ENCODE data around the gene PPP1R13B.

PPP1R13B gene

GRCh38 chr14:103716091-103716801 is 131.1 kb downstream of the PPP1R13B start:
- peak overlapping the region; percentile 73 for H3K4me3 ChIP-seq (ENCODE audit: low read depth, low read length)

GRCh38 chr14:103715052-103716000 is 132.0 kb downstream of the PPP1R13B start, which contains the start of the genes XRCC3 and ZFYVE21:
TSS of gene XRCC3 (minus strand) at chr14:103715451. CDS start at chr14:103711087, 4,364 bp downstream.
TSS of gene ZFYVE21 (plus strand) at chr14:103715810. CDS start at chr14:103715842, 32 bp downstream.
- peak within 1 kb of the TSS; percentile 73 for H3K4me3 ChIP-seq (ENCODE audit: low read depth, low read length)

- peak overlapping the region; percentile 72 for H3K4me3 ChIP-seq (ENCODE audit: low read depth, low read length)
Measured at GRCh38 chr14:103714063-103714724, 133.2 kb downstream of the PPP1R13B start.

DNA sequence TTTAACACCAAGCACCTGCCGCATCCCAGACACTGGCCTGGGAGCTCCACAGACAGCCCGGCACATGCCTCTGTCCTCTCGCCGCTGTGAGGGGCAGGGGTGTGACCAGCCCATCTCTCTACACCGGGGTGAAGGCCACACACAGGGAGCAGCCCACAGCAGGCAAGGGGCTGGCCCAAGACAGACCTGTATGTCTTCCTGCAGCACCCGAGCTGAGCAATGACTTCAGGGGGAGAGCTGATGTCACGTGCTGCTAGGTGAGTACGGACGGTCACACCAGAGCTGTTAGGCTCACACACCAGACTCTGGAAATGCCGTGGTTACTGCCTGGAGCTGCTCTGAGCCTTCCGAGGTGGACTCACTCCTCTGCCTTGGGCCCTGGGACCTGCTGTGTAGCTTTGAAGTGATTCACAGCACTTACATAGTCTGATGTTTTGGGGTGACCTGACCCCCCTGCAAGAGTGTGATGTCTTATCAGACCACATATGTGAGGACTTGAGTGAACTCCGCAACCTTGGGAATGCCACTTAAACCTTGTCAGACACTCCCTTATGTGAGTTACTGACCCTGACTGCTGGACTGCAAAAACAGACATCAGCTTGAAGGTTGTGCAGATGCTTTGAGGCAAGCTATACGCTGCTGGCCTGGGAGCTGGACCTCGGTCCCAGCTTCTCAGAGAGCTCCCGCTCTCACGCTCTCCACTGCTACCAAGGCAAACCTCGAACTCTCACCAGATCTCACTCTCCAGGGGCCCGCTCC is 133.9 kb downstream of the PPP1R13B start:
- H3K4me3 ChIP-seq (ENCODE audit: low read depth, low read length): no peak overlapping the region

GRCh38 chr14:103712633-103713247 is 134.6 kb downstream of the PPP1R13B start:
- no peak overlapping the region for H3K4me3 ChIP-seq (ENCODE audit: low read depth, low read length)

DNA sequence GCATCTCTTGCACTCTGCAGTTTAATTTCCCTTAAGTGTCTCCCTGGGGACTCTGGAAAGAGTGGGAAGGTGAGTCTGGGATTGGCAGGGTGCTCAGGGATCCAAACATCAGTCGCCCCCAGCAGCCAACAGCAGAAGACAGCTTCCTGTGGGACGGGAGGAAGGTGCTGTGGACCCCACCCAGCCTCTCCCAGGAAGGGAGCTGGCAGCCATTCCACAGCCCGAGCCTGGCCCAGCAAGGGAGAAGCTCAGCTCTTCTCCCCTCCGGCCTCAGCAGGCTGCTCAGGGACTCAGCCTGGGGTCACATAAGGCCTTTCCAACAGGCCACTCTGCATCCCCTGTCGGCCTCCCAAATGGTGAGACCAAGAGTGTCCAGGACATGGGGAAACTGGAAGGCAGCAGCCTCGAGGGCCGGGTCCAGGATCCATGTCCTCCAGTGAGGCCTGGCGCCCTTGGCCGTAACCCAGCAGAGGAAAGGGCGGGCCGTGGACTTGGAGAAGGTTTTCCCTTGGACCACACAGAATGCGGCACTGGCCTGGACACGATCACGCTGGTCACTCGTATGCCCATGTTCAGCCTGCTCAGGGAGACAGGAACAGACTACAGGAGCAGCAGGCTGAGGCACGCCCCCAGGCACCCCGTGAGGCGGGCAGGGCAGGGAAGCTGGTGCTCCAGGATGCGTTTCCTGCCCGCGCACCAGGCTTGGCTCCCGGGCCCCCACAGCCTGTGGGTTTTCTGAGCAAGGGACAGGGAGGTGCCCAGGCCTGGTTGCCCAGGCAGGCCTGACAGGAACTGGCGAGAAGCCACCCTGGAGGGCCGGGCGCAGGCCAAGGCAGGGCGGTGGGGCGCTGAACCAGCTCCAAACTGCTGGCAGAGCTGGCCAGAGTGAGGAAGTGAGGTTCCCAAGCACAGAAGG is 135.6 kb downstream of the PPP1R13B start:
- H3K4me3 ChIP-seq (ENCODE audit: low read depth, low read length): no peak overlapping the region

GRCh38 chr14:103710771-103711377 is 136.5 kb downstream of the PPP1R13B start:
- no peak overlapping the region for H3K4me3 ChIP-seq (ENCODE audit: low read depth, low read length)

DNA sequence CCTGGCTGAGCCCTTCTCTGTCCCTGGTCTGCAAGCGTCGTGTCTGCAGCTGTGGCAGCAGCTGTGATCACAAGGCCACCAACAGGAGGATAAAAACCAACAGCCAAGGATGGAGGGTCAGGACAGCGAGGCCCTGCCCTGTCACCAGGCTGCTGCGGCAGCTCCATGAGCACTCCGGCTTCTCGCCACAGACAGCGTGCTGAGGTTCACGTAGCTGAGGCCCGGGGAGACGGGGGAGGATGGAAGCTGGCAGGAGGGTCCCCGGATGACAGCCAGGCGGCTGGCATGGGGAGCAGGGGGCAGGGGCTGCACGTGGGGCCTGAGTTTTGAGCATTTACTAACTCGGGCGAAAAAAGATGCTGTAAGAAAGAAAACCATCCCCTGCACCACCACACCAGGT is 137.6 kb downstream of the PPP1R13B start:
- H3K4me3 ChIP-seq (ENCODE audit: low read depth, low read length): no peak overlapping the region

- no peak overlapping the region for H3K4me3 ChIP-seq (ENCODE audit: low read depth, low read length)
Measured at GRCh38 chr14:103708750-103709187, 138.6 kb downstream of the PPP1R13B start.

- no peak overlapping the region for H3K4me3 ChIP-seq (ENCODE audit: low read depth, low read length)
Measured at GRCh38 chr14:103707329-103708263, 139.8 kb downstream of the PPP1R13B start.

GRCh38 chr14:103706551-103707328 is 140.6 kb downstream of the PPP1R13B start:
- no peak overlapping the region for H3K4me3 ChIP-seq (ENCODE audit: low read depth, low read length)

GRCh38 chr14:103705504-103706284 is 141.7 kb downstream of the PPP1R13B start:
- no peak overlapping the region for H3K4me3 ChIP-seq (ENCODE audit: low read depth, low read length)

DNA sequence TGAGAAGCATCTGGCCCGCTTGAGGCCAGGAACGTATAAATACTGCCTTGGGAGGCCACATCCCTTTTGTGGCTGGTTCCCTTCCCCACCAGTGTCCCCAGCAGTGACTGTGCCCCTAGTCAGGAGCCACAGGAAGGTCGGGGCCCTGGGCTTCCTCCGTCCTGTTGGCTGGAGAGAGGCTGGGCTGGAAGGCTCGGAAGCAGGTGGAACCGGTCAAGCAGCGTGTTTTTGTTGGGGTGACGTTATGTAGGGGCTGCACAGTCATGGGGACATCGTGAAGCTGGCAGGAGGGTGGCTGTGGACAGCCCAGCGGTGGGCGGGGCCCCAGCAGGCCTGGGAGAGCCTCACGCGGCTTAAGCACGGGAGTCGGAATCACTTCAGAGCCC is 142.3 kb downstream of the PPP1R13B start:
- no peak overlapping the region for H3K4me3 ChIP-seq (ENCODE audit: low read depth, low read length)

DNA sequence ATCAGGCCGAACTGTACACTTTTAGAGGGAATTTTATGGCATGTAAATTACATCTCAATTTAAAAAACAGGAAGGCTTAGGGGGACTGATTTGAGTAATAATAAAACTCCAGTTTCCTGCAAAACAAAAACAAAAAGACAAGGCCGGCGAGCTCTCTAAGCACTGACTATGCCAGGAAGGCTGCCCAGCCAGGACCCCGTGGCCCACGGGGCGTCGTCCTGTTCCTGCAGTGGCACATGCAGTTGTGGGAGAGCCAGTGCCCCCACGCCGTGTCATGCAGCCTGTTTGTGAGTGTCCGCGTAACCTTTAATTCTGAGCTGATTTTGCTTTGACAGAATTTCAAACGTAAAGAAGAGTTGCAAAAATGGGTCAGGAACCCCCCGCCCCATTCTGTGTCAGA is 142.7 kb downstream of the PPP1R13B start:
- H3K4me3 ChIP-seq (ENCODE audit: low read depth, low read length): no peak overlapping the region

DNA sequence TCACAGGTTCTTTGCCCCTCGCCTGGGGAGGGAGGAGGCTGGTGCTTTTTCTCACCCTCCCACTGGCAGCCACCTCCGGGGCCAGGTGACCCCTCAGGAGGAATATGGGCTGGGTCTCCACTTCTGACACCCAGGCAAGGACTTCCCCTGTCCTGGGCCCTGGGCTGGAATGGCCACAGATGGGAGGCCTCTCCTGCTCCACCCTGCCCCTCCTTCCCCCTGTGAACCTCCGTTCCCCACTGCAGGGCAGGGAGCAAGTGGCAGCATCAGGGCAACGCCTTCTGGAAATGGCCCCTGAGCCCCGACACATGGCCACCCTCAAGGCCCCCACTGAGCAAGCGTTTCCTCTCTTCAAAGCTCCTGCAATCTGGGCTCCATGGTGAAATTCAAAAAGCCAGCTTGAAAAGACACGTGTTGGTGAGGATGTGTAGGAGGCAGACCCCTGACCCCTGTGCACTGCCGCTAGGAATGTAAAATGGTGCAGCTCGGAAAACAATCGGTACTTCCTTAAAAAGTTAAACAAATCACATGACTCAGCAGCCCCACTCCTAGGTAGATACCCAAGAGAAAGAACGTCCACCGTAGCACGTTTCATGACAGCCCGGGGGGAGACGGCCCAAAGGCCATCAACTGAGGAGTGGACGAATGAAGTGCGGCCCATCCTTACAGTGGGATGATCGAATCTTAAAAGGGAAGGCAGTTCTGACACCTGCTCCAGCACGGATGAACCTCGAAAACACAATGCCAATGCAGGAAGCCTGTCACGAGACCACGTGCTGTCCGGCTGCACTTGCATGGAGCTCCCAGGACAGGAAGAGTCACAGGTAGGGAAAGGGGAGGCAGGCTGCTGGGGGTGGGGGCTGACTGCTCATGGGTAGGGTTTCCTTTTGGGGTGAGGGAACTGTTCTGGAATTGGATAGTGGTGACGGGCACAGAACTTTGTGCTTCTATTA is 143.7 kb downstream of the PPP1R13B start:
- no peak overlapping the region for H3K4me3 ChIP-seq (ENCODE audit: low read depth, low read length)

All from iPS-11a (cell line).